DMS 273 (cell line): ENCODE data around the gene SPEF2.
"Not testable (repeated sequence)": the region's sequence is repeated elsewhere in the genome, so short reads cannot be mapped to it uniquely, and the experiment has no call there.

Source experiments
- DNase-seq: peaks from one replicate; lab custom pipeline; 2025; ENCODE audit not compliant: unreplicated experiment; lab: John Stamatoyannopoulos, UW

The SPEF2 gene

DNA sequence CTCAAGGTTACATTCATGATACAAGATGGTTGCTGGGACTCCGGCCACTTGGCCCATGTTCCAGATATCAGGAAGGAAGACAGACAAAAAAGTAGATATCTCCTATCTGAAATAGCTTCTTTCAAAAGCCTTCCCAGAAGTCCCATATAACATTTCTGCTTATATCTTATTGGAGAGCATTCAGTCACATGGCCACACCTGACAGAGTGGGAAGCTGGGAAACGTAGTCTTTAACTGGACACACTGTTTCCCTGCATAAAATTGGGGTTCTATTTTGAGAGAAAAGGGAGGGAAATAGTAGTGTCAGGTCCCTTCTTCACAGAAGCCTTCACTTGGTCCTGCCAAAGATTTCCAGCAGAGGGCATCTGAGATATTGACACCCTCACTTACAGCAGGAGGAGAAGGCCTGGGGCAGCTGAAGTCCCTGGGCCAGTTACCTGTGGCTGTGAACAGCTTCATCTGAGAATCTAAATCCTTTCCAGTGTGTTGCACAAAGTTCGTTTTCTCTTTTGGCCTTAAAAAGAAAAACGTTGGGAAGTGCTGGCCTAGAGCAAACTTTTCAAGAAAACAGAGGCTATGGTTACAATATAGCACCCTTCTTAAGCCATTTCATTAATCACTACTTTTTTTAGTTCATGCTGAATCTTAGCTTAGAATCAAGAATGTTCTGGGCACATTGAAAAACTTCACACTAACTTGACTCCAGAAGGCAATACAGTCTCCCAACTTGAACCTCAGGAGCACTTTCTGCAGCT lies 33.5 kb downstream of the SPEF2 start:
- peak; percentile 59 for DNase-seq

DNA sequence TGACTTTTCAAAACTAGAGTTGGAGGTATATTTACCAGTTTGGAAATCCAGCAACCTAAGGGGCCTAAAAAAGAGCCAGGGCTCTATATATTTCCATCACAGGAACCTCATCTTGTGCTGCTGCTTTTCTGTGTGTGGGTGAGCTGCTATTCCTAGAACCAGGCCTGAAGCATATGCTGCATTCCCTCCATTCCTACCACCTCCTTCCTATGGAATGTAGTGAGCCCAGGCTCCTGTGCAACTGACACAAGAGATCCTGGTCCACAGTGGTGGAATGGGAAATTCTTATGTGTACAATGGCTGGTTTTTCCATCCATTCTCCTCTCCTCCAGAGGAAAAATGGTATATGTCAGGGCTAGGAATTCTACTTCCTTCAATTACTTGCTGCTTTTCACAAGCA lies 39.1 kb downstream of the SPEF2 start:
- no peak for DNase-seq

DNA sequence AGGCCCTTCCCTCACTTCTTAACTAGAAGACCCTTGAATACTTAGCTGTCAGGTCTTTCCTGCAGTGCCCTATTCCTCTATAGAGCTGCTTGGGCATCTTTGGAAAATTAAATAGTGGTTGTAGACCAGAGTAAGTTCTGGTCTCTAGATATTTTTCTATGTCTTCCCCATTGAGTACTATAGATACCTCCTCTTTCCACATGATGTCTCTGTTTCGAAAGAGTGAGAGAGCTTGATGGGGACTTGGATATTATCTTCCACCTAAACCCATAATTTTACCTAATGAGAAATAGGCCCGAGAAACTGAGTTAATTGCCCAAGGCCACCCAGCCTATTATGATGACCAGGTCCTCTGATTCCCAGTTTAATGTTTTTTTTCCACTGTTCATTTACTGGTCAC lies 40.2 kb downstream of the SPEF2 start:
- no peak for DNase-seq

DNA sequence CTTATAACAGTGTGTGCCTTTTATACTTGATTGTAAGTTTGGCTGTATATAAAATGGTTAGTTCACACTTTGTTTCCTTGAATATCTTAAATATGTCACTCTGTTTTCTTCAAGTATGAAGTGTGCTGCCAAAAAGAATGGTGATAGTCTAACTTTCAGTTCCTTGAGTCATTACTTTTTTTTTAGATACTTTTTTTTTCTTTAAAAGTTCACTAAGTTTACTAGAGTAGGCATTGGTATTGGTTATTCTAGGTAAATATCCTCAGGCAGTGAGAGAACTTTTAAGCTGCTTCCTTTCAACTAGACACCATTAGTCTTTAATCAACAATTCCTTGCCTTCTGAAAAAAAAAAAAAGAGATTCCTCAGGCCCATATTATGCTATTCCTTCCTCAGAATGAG lies 41.9 kb downstream of the SPEF2 start:
- DNase-seq: no peak

DNA sequence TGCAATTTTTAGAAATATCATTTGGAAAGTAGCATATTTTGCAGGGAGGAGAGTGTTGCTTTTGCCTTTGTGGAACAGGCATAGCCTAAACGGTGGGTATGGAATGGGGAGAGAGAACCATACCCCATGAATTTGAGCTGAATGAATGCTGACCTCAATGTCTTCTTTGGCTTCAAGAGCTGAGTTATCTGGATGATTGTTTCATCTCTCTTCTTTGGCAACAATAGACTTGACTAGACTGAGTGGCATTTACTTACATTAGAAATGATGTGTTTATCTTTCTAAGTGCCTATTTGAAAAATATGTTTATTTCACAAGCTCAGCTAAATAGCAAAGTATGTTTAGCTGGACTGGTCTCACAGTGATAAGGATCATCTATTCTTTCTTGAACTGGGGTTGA lies 42.8 kb downstream of the SPEF2 start:
- no peak for DNase-seq

DNA sequence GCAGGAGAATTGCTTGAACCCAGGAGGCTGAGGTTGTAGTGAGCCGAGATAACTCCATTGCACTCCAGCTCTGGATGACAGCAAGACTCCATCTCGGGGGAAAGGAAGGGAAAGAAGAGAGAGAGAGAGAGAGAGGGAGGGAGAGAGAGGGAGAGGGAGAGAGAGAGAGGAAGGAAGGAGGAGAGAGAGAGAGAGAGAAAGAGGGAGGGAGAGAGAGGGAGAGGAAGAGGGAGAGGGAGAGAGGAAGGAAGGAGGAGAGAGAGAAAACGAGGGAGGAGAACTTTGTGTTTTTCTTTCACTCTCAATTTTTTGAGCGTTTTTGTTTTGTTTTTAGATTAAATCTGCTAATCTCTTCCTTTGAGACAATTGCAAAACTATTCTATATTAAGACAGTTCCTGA lies 46.9 kb downstream of the SPEF2 start:
- DNase-seq: no peak

DNA sequence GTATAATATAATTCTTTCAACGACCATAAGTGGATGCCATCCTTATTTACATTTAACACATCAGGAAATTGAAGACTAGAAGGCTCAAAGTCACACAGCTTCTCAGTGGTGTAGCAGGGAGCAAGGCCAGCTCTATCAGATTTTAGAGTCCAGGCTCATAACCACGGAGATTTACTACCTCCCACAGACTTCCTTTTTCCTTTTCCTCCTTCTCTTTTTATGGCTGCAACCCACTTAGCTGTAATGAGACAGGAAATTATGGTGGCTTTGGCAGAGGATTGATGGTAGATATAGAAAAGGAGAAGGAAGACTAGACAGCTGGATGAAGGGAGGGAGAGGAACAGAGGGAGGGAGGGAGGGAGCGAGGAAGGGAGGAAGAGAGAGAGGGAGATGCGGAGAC lies 47.4 kb downstream of the SPEF2 start:
- no peak for DNase-seq

DNA sequence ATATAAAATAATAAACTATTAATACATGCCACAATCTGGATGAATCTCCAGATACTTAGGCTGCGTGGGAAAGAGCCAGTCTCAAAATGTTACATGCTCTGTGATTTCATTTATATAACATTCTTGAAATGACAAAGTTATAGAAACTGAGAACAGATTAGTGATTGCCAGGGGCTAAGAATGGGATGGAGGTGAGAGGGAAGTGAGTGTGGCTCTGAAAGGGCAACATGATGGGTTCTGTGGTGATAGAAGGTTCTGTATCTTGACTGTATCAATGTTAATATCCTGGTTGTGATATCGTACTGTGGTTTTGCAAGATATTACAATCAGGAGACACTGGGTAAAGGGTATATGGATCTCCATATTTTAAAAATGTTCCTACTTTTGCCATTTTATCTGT lies 50.7 kb downstream of the SPEF2 start:
- DNase-seq: no peak

DNA sequence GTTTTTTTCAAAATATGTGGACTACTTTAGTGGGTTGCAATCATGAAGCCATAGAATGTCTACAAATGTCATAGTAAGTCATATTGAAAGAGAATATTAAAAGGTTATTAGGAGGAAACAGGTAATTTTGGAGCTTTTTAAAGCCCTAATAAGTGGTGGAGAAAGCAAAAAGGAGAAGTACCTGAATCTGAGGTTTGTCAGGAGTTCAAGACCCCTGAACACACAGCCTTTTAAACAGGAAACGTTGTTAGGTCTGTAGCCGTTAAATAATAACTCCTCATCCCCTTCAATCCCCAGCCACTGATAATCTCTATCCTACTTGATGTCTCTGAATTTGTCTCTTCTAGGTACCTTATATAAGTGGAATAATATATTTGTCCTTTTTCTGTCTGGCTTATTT lies 51.1 kb downstream of the SPEF2 start:
- DNase-seq: no peak

DNA sequence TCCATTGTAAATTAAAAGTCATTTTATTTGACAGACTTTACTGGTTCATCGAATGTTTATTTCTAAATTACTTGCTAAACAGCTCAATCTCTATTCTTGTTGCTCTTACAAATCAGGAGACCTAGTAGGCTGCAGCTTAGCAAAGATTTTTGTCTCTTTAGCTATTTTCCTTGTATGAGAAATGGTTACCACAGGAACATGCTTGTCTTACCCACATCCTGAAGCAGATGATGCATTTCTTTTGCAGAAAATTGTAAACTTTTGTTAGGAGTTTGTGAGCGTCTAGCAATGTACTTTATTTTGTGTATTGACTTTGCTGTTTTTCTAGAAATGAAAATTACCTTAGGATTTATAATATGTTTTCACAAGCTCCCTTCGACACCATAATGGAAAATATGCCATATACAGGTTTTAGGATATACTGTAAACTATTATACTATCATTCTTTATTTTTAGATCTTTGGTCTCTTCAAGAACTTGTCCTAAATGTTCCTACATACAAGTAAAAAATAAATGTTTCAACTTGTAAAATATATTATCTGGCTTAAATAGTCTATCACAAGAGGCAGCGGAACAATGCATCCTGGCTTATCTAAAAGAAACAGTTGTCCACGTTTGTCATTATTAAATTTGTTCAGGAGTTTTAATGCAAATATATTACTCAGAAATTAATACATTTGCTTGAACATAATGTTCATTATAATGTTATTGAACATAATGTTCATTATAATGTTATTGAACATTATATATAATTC lies 54.1 kb downstream of the SPEF2 start:
- no peak for DNase-seq

DNA sequence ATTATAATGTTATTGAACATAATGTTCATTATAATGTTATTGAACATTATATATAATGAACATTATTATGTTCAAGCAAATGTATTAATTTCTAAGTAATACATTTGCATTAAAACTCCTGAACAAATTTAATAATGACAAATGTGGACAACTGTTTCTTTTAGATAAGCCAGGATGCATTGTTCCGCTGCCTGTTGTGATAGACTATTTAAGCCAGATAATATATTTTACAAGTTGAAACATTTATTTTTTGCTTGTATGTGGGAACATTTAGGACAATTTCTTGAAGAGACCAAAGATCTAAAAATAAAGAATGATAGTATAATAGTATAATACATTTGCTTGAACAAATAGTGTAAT lies 54.6 kb downstream of the SPEF2 start:
- not testable (repeated sequence) for DNase-seq

DNA sequence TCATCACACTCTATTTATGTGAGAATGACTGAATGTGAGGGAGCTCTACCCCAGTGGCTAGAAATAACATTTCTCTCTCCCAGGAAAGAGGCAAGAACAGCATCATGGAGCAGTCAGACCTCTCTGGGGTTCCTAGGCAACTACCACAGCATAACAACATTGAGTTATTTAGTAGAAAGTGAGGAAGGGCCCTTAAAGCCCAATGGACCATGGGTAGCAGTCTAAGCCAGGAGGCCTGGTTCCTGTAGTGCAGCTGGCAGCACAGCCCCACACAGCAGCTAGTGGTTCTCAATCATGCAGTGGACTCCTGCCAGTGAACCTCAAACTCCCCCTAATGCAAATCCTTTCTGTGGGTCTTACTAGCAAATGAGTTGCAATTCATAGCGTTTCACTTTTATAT lies 55.3 kb downstream of the SPEF2 start:
- no peak for DNase-seq

DNA sequence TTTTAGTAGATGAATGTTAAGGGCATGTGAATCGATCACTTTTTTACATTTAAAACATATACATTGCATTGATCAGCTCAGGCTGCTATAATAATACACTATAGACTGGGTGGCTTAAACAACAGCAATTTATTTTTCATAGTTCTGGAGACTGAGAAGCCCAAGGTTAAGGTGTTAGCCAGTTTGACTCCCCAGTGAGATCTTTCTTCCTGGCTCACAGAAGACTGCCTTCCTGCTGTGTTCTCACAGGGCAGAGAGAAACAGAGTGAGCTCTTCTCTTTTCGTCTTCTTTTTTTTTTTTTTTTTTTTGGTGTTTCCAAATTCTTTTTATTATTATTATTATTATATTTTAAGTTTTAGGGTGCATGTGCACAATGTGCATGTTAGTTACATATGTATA lies 56.4 kb downstream of the SPEF2 start:
- no peak for DNase-seq

DNA sequence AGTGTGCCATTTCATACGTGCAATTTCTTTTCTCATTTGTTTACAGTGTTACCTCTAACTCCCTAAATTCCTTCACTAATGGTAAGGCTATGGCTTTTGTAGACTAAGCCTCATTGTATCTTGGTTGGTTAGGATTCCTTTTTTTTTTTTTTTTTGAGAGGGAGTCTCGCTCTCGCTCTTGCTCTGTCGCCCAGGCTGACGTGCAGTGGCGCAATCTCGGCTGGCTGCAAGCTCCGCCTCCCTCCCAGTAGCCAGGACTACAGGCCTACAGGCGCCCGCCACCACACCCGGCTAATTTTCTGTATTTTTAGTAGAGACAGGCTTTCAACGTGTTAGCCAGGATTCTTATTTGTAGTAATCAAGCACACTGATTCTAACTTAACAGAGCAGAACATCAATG lies 57.7 kb downstream of the SPEF2 start:
- DNase-seq: no peak

DNA sequence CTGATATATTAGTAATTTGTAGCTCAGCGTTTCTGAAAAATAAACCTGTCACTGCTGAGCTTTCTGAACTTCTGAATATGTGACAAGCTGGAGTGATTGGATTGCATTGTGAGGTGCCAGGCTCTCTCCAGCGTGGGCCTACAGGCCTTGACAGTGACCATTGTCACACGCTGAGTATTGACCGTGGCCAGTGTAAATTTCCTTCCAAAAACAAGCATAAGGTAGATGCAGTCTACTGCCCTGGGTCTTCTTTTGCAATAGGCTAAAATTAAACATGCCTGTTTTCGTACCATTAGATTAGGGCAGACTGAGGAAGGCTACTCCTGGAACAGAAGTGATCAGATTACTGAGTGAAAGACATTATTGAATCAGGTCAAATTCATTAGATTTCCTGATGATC lies 60.2 kb downstream of the SPEF2 start:
- no peak for DNase-seq

DNA sequence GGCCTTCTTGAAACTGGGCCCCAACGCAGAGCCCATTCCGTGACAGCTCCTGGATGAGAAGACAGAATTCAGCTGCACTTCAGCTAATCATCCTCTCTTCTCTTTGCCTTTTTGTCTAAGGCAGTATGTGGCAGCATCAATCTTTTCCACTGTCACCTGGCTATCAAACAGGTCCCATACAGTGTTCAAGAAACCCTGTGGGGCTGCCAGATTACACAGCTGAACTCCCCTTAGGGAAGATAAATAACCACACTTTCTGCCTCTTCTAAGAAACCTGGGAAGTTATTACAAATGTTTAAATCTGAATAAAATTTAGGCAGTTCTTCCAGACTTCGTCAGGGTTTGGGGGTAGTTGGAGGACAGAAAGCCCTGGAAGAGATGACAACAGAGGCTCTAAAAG lies 61.0 kb downstream of the SPEF2 start:
- no peak for DNase-seq

DNA sequence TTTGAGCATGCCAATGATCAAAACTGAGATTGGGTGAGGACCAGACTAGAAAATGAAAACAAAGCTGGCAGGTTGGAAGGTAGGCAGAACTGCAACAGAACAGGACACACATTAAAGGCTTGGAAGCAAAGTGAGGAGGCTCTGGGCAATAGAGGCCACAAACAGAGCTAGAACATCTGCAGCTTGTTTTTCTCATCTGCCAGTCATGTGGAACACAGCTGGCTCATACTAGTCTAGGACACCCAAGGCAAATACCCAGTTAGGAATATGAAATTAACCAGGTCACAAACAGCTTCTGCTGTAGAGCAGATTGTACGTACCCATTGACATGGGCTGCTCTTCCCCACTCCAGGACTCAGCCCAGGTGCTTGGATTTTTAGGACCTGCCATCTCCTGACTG lies 61.7 kb downstream of the SPEF2 start:
- no peak for DNase-seq

DNA sequence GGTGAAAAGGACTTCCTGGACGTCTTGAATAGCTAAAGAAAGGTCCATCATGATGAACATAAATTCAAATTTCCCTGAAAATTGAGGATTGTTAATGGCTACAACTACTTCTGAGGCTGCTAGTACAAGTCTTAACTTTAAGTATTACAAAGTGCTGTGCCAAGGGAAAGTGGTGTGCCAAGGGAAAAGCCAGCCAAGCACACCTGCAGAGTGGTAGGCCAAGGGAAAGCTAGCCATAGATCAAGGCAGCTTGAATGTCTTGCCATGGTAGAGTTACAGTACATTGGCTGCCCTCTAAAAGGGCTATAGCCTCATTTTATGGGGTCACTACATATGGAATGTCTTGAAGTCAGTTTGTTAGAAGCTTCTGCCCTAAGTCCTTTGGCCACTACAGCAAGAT lies 64.2 kb downstream of the SPEF2 start:
- DNase-seq: no peak

DNA sequence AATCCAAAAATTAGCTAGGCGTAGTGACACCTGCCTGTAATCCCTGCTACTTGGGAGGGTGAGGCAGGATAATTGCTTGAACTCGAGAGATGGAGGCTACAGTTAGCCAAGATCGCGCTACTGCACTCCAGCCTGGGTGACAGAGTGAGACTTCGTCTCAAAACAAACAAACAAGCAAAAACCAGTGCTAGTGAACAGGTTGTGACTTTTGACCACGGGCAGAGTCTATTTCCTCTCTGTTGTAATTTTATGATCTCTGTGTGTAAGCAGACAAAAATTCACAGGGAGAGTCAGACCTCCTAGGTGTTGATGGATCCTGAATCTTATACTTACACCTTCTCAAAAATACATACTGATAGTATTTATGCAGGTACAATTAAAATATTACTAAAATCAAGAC lies 65.8 kb downstream of the SPEF2 start:
- DNase-seq: no peak

DNA sequence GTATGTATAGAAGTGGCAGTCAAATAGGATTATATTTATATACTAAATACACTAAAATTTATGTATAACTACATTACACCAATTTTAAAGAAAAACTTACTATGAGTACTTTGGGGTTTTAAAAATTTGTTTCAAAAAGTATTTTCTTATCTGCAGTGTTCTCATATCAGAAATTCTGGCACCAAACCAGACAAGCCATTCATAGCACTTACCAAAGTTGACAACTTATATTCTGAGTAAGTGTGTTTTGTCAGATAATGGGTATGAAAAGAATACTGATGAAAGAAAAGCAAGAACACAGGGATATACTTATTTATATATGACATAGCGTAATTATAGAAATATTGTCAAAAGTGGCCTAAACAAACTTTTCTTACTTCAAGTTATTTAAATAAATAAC lies 67.5 kb downstream of the SPEF2 start:
- no peak for DNase-seq

DNA sequence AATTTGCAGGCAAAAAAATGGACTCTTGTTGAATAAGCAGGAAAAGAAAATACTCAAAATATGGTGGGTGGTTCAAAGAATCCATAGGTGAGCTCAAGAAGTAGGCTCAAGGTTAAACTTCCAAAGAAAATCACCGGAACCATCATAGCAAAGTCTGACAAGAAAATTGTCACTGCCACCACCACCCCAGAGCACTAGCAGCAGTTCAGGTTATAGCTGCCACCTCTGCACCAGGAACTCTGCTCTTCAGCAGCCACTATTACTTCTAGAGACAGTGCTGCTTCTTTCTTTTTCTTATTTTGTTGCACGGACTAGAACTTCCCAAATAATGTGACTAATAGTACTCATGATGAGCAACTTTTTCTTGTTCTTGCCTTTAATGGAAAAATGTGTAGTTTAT lies 70.3 kb downstream of the SPEF2 start:
- no peak for DNase-seq

DNA sequence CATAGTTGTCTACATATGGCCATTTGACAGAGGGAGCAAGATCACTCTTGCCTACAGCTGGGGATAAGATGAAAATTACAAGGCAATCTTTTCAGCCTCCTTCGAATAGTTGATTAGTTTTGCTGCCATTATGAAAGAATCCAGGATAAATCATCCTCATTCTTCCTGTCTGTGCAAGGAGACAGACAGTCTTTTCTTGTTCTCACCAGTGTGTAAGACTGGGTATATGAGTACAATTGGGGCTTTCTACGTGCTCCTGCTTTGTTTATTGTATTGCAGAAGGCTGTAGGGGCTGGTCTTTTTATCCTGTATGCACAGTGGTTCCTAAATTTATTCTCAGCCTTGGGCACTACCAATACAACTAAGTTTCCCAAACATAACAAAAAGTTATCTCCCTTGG lies 76.8 kb downstream of the SPEF2 start:
- DNase-seq: no peak
